Measurements from ENCODE around the gene DHX35.

- no peak for TF ChIP-seq POLR2A (IDR thresholded peaks at IDR 0.05)
- TF ChIP-seq POLR2AphosphoS5 (IDR thresholded peaks at IDR 0.05): no peak
- TF ChIP-seq, protein P1, sequence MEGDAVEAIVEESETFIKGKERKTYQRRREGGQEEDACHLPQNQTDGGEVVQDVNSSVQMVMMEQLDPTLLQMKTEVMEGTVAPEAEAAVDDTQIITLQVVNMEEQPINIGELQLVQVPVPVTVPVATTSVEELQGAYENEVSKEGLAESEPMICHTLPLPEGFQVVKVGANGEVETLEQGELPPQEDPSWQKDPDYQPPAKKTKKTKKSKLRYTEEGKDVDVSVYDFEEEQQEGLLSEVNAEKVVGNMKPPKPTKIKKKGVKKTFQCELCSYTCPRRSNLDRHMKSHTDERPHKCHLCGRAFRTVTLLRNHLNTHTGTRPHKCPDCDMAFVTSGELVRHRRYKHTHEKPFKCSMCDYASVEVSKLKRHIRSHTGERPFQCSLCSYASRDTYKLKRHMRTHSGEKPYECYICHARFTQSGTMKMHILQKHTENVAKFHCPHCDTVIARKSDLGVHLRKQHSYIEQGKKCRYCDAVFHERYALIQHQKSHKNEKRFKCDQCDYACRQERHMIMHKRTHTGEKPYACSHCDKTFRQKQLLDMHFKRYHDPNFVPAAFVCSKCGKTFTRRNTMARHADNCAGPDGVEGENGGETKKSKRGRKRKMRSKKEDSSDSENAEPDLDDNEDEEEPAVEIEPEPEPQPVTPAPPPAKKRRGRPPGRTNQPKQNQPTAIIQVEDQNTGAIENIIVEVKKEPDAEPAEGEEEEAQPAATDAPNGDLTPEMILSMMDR (IDR thresholded peaks at IDR 0.05): no peak
These were observed 11.9 kb upstream of the DHX35 start for GRCh38 chr20:38950254-38950653.
